OCI-LY3 (cell line): ENCODE measurements around the gene ZNHIT6.

Source experiments
- H2AFZ ChIP-seq: fragments of 200-600, 300-600 bp; shearing (Covaris generic); 2 replicates; pipeline ENCODE4 v1.6.0; 2014; ENCODE audit warnings: antibody characterized with exemption, low read depth, low read length
- H3K27ac ChIP-seq: fragments of 200-600, 300-600 bp; sonication (generic); 2 replicates; pipeline ENCODE4 v1.5.1; 2014; ENCODE audit warnings: mild to moderate bottlenecking, low read length, moderate library complexity, mixed read lengths
- H3K27me3 ChIP-seq: fragments of 200-600, 300-600 bp; sonication (generic); 2 replicates; pipeline ENCODE4 v1.6.1; 2014; ENCODE audit warnings: low read depth, low read length, mixed read lengths
- H3K36me3 ChIP-seq: fragments of 200-600, 300-600 bp; sonication (generic); replicated peaks from 2 replicates; pipeline ENCODE3; 2014; ENCODE audit warnings: low read depth, low read length, mixed read lengths
- H3K4me1 ChIP-seq: fragments of 300-600, 200-600 bp; sonication (generic); 2 replicates; pipeline ENCODE4 v1.6.1; 2014; ENCODE audit warnings: low read length, mixed read lengths
- H3K4me2 ChIP-seq: fragments of 200-600, 300-600 bp; sonication (generic); 2 replicates; pipeline ENCODE4 v1.6.1; 2014; ENCODE audit warnings: low read length, mixed read lengths
- H3K4me3 ChIP-seq: fragments of 300-600, 200-600 bp; sonication (generic); 2 replicates; pipeline ENCODE4 v1.5.1; 2014; ENCODE audit warnings: antibody characterized with exemption, mild to moderate bottlenecking, low read length, moderate library complexity
- H3K79me2 ChIP-seq: fragments of 300-600, 200-600 bp; shearing (Covaris generic); 2 replicates; pipeline ENCODE4 v1.6.1; 2014; ENCODE audit warnings: mild to moderate bottlenecking, low read length, mixed read lengths
- H3K9ac ChIP-seq: fragments of 300-600, 200-600 bp; shearing (Covaris generic); 2 replicates; pipeline ENCODE4 v1.6.0; 2014; ENCODE audit warnings: mild to moderate bottlenecking, low read length, moderate library complexity
- H3K9me3 ChIP-seq: fragments of 200-600, 300-600 bp; shearing (Covaris generic); 2 replicates; pipeline ENCODE4 v1.6.1; 2014; ENCODE audit warnings: low read length, mixed read lengths; ENCODE audit not compliant: insufficient read depth
- H4K20me1 ChIP-seq: fragments of 200-600, 300-600 bp; sonication (generic); 2 replicates; pipeline ENCODE4 v1.6.1; 2016; ENCODE audit warnings: low read length, mixed read lengths; ENCODE audit not compliant: insufficient read depth
- EZH2phosphoT487 ChIP-seq: fragments of 200-600 bp; shearing (Covaris generic); IDR thresholded peaks from 2 replicates; pipeline ENCODE4 v1.6.1; 2018; ENCODE audit warnings: antibody characterized with exemption, mixed run types, low read depth
- TF ChIP-seq, protein P1 (sequence below): fragments of 200-600, 300-600 bp; sonication (generic); IDR thresholded peaks from 2 replicates; pipeline ENCODE4 v1.5.1; 2014; ENCODE audit warnings: antibody characterized with exemption, low read length, low read depth

Gene ZNHIT6

DNA sequence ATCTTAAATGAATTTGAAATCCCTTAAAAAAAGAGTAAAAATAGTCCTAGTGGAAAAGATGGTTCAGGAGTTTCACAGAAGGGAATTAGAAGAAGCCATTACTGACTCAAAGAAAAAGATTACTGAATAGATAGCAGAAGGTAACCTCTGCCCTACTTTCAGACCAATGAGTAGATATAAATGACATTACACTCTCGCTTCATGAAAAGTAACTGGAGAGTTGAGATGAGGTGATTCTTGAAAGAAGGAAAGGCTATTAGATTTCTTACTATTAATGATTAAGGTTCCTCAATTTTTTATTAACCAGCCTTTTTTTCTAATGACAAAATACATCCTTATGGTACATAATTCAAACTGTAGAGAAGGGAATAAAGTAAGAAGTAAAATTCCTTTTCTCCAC lies 99.4 kb downstream of the ZNHIT6 start:
- H3K27me3 ChIP-seq: no peaks in the 10 kb centered on the region
- no peaks in the 10 kb centered on the region for H3K36me3 ChIP-seq
- TF ChIP-seq, protein P1, sequence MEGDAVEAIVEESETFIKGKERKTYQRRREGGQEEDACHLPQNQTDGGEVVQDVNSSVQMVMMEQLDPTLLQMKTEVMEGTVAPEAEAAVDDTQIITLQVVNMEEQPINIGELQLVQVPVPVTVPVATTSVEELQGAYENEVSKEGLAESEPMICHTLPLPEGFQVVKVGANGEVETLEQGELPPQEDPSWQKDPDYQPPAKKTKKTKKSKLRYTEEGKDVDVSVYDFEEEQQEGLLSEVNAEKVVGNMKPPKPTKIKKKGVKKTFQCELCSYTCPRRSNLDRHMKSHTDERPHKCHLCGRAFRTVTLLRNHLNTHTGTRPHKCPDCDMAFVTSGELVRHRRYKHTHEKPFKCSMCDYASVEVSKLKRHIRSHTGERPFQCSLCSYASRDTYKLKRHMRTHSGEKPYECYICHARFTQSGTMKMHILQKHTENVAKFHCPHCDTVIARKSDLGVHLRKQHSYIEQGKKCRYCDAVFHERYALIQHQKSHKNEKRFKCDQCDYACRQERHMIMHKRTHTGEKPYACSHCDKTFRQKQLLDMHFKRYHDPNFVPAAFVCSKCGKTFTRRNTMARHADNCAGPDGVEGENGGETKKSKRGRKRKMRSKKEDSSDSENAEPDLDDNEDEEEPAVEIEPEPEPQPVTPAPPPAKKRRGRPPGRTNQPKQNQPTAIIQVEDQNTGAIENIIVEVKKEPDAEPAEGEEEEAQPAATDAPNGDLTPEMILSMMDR: no peak
- no peak for TF ChIP-seq EZH2phosphoT487
- no peak overlapping the region for H3K9ac ChIP-seq
- no peaks in the 10 kb centered on the region for H3K4me1 ChIP-seq
- H3K9me3 ChIP-seq: no peaks in the 10 kb centered on the region
- H3K27ac ChIP-seq: no peak overlapping the region
- no peaks in the 10 kb centered on the region for H3K79me2 ChIP-seq
- H4K20me1 ChIP-seq: no peaks in the 10 kb centered on the region
- H2AFZ ChIP-seq: no peak overlapping the region
- H3K4me2 ChIP-seq: no peak overlapping the region
- no peak overlapping the region for H3K4me3 ChIP-seq

DNA sequence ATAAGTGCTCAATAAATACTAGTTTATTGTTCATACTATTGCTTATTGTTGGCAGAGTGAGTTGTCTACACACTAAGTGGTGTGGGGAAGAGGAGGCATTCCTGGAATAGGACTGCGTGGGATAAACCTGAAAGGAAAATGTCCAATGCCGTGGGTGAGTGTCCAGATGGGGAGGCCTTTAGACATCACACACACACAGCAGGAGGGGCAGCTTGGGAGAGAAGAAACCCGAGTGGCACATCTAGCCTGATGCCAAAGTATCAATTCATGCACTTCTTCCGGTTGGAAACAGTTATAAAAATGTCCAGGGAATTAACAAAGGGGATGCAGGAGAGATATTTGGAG lies 100.3 kb downstream of the ZNHIT6 start:
- Histone ChIP-seq H4K20me1 (no peaks in the 10 kb centered on the region), H3K36me3 (no peaks in the 10 kb centered on the region), H3K27me3 (no peaks in the 10 kb centered on the region), H3K27ac (no peak overlapping the region), H3K9me3 (no peaks in the 10 kb centered on the region), H3K4me2 (no peak overlapping the region), H3K79me2 (no peaks in the 10 kb centered on the region), H2AFZ (no peak overlapping the region), H3K4me3 (no peak overlapping the region), H3K4me1 (no peaks in the 10 kb centered on the region), H3K9ac (no peak overlapping the region)
- TF ChIP-seq EZH2phosphoT487: no peak
- TF ChIP-seq, protein P1: no peak

DNA sequence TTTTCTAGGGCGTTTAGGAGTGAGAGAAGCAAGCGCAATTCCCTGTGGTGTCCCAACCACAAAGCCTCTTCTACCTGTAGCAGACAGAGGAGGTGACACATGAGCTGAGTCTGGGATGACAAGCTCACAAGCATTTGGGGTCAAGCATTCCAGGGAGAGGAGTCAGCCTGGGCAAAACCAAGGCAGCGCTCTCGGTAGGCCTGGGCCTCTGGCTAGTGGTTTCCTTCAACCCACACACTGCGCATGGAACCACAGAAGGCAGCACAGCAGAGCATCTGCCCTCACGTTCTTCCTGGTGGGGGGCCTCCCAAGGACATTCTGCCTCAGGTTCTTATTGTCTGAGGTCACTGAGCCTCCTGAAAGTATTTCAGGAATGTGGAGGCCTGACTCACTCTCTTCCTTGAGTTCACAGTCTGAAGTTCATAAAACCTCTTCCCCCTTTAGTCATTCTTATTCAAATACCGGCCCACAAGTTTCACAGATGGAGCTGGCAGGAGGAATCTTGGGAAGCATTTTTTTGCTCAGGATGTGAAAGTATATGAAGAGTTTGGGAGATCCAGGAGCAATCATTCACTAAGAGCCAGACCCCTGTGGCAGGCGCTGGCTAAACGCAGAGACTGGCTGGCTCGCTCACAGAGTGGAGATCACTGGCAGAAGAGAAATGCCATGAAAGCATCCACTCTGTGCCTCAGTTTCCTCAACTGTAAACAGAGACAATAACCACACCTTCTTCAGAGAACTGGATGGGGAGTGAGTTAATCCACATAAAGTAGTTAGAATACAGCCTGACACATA lies 100.9 kb downstream of the ZNHIT6 start:
- H2AFZ ChIP-seq: no peak overlapping the region
- H3K36me3 ChIP-seq: no peaks in the 10 kb centered on the region
- H3K79me2 ChIP-seq: no peaks in the 10 kb centered on the region
- H3K27me3 ChIP-seq: no peaks in the 10 kb centered on the region
- no peak overlapping the region for H3K4me2 ChIP-seq
- no peaks in the 10 kb centered on the region for H3K9me3 ChIP-seq
- TF ChIP-seq, protein P1: no peak
- no peak for TF ChIP-seq EZH2phosphoT487
- H3K27ac ChIP-seq: no peak overlapping the region
- H3K9ac ChIP-seq: no peak overlapping the region
- no peaks in the 10 kb centered on the region for H3K4me1 ChIP-seq
- H4K20me1 ChIP-seq: no peaks in the 10 kb centered on the region
- no peak overlapping the region for H3K4me3 ChIP-seq

DNA sequence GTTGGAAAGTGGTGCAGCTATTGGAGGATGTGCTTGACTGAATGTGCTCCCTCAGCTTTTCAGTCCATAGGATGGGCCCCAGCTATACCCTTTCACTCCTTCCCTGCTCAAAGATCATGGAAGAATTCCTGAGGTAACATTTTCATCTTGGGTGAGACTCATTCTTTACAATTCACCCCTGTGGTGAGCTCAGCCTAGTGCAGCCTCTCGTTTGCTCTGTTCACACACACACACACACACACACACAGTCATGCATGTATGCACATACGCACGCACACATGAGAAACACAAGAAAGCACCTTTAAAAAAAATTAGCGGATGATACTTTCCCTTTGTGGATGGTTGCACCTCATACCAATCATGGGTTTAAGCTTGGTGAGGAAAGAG lies 101.8 kb downstream of the ZNHIT6 start:
- H3K27ac ChIP-seq: no peak overlapping the region
- H3K36me3 ChIP-seq: no peaks in the 10 kb centered on the region
- no peaks in the 10 kb centered on the region for H3K4me1 ChIP-seq
- no peak overlapping the region for H3K4me3 ChIP-seq
- H2AFZ ChIP-seq: no peak overlapping the region
- H3K9ac ChIP-seq: no peak overlapping the region
- TF ChIP-seq EZH2phosphoT487: no peak
- TF ChIP-seq, protein P1: no peak
- H3K79me2 ChIP-seq: no peaks in the 10 kb centered on the region
- no peaks in the 10 kb centered on the region for H3K27me3 ChIP-seq
- H3K9me3 ChIP-seq: no peaks in the 10 kb centered on the region
- no peak overlapping the region for H3K4me2 ChIP-seq
- H4K20me1 ChIP-seq: no peaks in the 10 kb centered on the region
